HG02571 (cell line): ENCODE results near the gene RPL35.

Source experiments
- ATAC-seq: cut with Tn5 transposase; IDR thresholded peaks from one replicate; pipeline ENCODE4 v1.9.1; 2021; ENCODE audit warnings: mild to moderate bottlenecking, moderate library complexity; ENCODE audit not compliant: unreplicated experiment

Gene RPL35

DNA sequence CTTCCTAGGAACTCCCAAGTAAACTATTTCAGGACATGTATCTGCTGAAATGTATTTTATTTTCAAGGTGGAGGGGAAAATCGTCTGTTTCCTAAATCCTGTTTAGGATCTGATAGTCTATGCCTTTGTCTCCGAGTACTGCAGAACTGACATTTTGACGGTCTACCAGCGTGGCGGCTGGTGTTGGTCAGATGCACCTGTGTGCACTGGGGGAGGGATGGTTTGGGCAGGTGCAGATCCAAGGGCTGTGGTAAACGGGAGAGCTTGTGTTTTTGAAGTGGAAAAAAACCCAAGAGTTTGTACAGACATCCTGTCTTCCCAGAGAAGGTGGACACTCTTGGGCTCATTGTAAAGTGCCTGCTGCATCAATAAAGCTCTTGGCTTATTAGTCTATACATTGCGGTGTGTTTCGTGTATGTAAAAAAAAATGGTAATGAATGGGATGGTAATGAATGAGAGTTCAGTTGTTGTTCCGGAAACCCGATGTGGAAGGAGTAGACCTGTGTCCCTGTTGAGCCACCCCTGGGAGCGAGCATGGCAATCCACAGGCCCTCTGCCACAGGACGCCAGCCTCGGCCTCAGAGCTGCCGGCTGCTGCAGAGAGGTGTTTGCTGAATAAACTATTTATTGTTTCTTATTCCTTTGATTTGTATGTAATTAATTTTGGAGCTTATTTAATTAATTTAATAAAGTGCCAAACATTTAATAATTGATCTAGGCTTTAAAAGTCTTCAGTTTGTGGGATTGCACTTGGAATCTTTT is 15.4 kb upstream of the RPL35 start:
- ATAC-seq: no peak

DNA sequence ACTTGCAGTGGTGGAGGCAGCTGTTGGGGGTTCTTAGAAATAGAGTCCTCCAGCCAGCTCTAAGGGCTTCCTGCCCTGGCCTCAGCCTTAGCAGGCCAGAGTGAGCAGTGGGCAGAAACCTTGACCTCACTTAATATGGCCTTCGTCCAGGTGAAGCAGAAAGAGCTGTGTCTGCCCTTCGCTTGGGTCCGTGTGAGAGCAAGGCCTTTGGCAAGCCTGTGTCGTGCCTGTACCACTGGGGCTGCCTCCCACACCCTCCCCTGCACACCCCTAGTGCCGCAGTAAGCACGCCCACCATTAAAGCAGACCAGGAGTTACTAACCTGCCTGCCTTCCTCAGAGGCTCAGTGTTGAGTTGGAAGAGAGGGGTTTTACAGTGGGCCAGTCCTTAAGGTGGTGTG is 13.7 kb upstream of the RPL35 start:
- ATAC-seq: no peak

- no peak for ATAC-seq
Measured at GRCh38 chr9:124873664-124874063, 11.9 kb upstream of the RPL35 start.

DNA sequence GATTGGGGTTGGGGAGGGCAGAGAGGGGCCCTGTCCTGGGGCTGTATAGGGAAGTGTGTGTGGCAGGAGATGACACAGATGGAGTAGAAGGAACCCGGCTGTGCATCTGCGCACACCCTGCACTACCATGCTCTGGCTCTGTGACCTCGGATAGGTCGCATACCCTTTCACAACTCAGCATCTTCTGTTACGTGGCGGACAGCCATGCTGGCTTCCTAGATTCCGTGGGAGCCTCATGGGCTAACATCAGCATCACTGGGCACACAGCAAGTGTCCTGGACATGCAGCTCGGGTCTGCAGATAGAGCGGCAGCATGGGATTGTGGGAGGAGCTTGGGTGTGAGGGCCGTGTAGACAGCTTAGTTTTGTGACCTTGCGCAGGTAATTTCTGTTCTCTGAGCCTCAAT is 9.4 kb upstream of the RPL35 start:
- no peak for ATAC-seq

DNA sequence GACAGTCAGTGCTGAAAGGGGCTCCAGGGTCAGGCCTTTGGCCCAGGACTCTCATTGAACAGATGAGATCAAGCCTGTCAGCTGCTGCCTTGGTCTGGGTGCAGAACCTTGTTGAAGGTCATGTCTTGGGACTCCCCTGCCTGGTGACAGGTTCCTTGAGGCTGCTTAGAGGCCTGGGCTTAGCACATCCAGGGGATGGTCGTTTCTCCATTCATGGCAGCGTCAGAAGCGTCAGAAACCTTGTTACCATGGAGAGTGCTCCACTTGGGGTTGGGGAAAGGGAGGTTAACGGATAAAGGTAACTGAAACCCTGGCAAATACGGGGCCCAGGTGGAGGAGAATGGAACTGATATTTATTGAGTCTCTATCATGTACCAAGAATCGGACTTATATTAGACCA is 9.0 kb upstream of the RPL35 start:
- no peak for ATAC-seq

DNA sequence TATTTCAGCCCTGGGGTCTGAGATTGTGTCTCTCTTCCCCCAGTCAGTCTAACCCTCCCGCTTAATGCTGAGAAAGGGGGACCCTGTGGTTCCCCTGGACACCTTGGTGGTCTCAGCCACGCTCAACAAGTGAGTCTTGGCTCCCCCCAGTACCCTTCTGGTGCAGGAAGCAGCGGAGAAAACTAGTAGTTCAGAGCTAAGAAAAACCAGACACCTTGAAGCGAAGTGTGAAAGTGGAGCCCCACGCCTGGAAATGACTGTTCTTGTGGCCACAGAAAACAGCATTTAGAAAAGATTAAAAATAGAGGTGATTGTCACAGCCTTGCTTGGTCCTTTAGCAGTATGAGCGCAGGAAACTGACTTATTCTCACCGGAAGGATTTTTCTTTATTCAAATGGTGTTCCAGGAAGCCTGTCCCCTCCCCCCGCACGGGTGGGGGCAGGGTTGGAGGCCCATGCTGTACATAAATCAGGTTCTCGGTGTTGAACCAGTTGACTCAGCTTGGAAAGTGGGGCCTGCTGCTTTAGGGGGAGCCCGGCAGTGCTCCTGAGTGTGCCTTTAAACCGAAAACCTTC is 8.3 kb upstream of the RPL35 start:
- ATAC-seq: peak; percentile 40

DNA sequence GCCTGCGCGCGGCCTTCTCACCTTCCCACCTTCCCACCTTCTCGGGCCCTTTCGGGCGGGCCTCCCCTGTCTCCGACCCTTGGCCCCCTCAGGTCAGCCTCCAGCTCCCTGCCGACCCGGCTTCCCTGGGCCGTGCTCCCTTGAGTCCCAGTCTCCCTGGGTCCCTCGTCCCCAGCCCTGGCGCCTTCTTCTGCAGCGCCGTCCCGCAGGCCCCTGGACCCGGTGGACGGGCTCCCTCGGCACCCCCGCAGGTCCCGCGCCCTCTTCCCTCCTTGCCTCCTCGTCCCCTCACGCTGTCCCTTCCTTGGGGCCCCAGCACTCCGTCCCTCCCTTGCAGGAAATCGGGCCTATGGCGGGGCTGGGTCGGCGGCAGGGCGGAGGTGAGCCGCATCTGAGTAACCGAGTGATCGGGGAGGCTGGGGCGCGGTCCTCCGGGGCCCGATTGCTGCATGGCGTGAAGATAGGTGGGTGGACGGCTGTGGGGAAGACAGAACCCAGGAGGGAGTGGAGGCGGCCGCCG is 7.8 kb upstream of the RPL35 start:
- ATAC-seq: peak; percentile 4

- peak; percentile 59 for ATAC-seq
Measured at GRCh38 chr9:124868511-124869465, 7.0 kb upstream of the RPL35 start.

- ATAC-seq: no peak
Measured at GRCh38 chr9:124863371-124863871, 1.7 kb upstream of the RPL35 start.

DNA sequence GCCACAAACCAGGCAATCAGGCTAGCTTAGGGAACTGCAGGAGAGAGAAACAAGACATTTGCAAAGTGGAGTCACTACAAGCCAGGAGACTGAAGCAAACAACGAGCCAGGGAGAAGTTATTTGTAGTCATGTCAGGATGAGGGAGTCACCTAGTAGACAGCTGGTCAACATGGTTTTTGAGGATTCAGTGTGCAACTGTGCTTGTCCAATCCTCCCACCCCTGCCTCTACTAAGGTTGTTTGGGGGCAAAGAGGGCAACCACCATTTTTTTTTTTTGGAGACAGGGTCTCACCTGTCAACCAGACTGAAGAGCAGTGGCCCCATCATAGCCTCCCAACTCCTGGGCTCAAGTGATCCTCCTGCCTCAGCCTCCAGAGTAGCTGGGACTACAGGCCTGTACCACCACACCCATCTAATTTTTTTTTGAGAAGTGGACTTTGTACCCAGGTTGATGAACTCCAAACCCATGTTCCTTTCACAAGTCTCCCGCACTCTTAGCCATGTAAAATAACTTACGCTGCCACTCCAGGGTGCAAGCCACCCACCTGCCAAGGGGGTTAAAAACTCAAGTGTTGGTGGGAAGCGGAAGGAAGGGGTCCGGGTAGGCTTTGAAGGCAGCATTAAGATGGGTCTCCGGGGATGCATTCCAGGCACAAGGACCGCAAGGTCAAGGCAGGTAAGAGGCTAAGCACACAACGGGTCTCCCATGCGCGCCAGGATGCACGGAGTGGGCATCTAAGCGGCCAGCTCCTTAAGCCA is 995 bp downstream of the RPL35 start:
- no peak for ATAC-seq

DNA sequence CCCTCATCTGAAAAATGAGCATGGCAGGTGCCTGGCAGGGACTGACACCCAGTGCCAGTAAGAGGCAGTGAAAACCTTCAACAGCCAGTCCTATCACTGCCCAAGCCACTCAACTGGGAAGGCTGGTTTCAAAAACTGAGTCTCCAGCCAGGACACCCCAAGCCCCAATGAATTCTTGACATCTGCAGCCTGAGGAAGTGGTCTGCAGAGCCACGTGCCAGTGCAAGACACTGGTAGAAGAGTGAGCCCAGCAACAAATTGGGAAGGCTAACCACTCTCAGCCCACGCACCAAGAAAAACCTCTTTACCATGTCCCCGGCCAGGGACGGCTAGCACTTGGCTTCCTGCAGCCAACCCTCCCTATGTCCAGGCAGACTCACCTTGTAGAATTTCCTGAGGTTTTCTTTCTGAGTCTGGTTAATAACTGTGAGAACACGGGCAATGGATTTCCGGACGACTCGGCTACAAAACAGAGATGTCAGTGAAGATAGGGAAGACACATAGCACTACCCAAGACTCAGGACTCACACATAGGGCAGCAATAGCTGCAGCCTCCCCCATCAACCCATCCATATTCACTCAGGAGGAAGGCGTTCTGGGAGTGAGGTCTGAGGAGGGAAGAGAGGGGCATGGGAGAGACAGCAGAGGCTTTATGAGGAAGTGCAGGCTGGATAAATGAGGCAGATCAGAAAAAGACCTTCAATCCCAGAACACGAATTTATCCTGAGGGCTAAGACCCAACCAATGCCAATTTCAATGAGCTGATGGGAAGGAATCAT is 1.8 kb downstream of the RPL35 start:
- ATAC-seq: no peak

DNA sequence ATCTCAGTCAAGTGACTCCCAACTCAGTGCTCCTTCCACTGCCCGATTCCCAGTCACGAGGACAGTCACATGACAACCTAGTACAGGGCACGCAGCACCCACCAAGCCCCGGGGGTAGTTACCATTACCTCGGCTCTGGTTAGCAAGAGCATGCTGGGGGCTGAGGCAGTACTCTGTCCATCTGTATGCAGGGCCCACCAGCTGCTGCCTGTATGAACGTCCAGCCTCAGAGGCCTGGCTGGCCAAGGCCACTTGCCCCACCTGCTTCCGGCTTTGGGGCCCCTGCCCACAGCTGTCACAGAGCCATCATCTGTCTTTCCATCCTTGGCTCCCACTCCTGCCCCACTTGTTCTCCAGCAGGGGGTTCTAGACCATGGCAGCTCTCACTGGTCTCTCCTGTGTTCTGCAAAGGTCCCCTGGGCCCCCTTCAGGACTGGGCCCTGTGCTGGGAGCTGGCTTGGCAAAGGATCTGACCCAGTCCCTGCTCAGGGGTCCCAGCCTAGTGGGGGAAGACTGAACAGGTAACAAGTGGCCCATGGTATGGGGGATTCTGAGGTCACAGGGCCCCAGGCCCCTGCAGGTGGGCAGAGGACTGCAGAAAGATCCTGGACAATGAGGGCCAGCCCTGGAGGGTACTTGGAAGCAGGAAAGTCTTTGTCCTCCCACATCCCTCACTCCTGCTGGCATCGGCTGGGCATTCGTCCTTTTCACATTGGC is 3.3 kb downstream of the RPL35 start:
- no peak for ATAC-seq

DNA sequence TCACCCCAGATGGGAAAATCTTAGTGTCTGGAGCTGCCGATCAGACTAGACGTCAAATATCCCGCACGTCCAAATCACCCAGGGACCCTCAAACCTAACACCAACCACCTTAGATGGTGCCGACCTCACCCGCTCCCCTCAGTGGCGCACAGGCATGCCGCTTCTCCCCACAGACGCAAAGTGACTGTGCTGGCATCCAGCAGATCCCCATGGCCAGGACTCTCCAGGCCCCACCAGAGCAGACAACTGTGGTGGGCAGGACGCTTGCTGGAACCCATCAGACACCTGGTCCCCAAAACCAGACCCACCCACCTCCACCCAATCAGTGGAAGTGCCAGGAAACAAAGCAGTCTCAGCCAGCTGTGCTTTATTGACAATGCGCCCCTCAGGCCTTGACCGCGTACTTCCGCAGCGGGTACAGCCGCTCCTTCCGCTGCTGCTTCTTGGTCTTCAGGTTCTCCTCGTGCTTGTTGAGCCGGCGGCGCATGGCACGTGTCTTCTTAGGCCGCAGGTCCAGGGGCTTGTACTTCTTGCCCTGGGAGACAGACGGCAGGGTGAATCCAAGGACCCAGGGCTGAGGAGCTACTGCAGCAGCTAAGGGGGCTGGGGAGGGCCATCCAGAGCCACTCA is 4.1 kb downstream of the RPL35 start:
- no peak for ATAC-seq

- no peak for ATAC-seq
Measured at GRCh38 chr9:124855944-124856765, 5.6 kb downstream of the RPL35 start.

- ATAC-seq: no peak
Measured at GRCh38 chr9:124855566-124855943, 6.2 kb downstream of the RPL35 start.

DNA sequence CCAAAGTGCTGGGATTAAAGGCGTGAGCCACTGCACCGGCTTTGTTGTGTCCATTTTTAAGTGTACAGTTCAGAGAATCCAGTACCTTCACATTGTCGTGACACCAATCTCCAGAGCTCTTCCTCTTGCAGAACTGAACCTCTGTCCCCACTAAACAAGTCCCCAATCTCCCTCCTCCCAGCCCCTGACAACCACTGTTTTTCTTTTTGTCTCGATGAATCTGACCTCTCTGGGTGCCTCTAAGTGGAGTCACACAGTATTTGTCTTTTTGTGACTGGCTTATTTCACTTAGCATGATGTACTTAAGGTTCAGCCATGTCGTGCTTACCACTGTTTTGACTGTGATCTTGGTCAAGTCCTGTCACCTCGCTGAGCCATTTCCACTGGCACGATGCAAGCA is 6.9 kb downstream of the RPL35 start:
- no peak for ATAC-seq

- ATAC-seq: no peak
Measured at GRCh38 chr9:124854161-124854560, 7.6 kb downstream of the RPL35 start.

DNA sequence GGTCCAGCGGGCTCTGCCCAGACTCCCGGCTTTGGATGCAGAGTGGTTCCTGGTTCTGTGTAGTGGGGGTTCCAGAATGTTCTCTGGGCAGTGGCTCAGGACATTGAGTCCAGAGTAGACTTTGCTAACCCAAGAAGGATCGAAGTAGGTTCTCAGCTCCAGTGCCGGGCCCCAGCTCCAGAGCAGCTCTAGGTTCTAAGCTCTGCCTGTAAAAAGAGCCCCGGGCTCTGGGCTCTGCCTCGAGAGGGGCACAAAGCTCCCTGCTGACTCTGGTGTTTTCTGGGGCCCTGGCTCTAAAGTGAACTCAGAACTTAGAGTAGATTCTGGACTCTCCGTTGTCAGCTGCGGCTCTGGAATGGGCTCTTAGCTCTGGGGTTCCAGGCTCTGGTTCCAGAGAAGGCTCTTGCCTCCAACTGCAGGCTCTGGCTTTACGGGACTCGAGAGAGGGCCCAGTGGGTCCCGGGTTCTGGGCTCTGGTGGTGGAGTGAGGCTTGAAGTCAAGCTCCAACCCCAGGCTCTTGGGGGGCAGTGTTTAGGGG is 8.1 kb downstream of the RPL35 start:
- no peak for ATAC-seq
